SK-N-MC (cell line): ENCODE measurements around the gene ZNF343.

Experiments
- EZH2 ChIP-seq: fragments of 200-600 bp; sonication (generic); IDR thresholded peaks from one replicate; pipeline ENCODE4 v1.6.1; 2017; ENCODE audit warnings: antibody characterized with exemption
- FOXP2 ChIP-seq: optimal IDR thresholded peaks from 2 replicates; pipeline ENCODE3; 2011; ENCODE audit warnings: mild to moderate bottlenecking, moderate library complexity; ENCODE audit not compliant: insufficient read depth; ENCODE audit errors: extremely low read length, control extremely low read depth
- POLR2AphosphoS5 ChIP-seq: IDR thresholded peaks from 2 replicates; pipeline ENCODE4 v1.6.1; 2012; ENCODE audit warnings: mild to moderate bottlenecking, low read depth, low read length, borderline replicate concordance

DNA sequence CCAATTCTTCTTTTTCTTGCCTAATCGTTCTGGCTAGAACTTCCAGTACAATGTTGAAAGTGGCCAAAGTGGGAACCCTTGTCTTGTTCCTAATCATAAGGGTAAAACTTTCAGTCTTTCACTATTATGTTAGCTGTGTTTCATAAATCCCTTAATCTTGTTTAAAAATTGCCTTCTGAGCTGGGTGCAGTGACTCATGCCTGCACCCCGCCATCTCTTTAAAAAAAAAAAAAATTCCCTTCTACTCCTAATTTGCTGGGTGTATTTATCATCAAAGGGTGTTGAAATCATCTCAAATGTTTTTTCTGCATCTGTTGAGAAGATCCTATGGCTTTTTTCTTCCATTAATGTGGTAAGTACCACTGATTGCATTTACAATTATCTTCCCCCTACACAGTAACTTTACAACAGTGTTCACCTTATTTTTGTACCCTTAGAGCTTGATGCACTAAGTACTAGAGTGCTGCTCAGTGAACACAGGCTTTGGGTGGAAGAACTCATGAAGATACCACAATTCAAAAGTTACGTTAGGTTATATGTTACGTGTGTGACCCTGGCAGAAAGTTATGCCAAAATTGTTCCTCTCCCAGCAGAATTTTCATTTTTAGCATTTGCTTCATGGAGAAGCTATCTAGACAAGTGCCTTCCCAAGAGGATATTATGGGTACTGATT, 47.8 kb downstream of the ZNF343 start:
- TF ChIP-seq EZH2 (no peak), POLR2AphosphoS5 (no peak), FOXP2 (no peak)
